Gastroesophageal sphincter (tissue), 4 donors: ENCODE measurements around the gene KIF16B. TPM values are rescaled to one million over a fixed set of nuclear protein-coding genes. Genes with fewer than 3 reads are reported as not detected.

Experiments used
- ATAC-seq: fragments of 150-250 bp; one replicate; pipeline ENCODE4 v1.9.1; 2016; ENCODE audit warnings: mild to moderate bottlenecking, moderate library complexity
- H3K27ac ChIP-seq, 4 donors: fragments of 200-600 bp; sonication (generic) in 3 of 4; 1 replicate in 3 of 4; 2 replicates in 1 of 4; pipeline ENCODE4 v1.5.1; 2016 to 2019
- H3K27me3 ChIP-seq: fragments of 200-600 bp; sonication (generic); one replicate; pipeline ENCODE4 v1.5.1; 2019
- H3K36me3 ChIP-seq, 2 donors: fragments of 200-600 bp; sonication (generic); one replicate each; pipeline ENCODE4 v1.5.1; 2019; ENCODE audit warnings: control low read depth in 1 of 2
- H3K4me1 ChIP-seq, 3 donors: fragments of 200-600 bp; sonication (generic); 1 replicate in 2 of 3; 2 replicates in 1 of 3; pipeline ENCODE4 v1.5.1; 2016 to 2019; ENCODE audit warnings: control low read depth in 2 of 3
- H3K4me3 ChIP-seq, 2 donors: fragments of 200-600 bp; sonication (generic); one replicate each; pipeline ENCODE4 v1.5.1; 2019; ENCODE audit warnings: mild to moderate bottlenecking in 1 of 2, moderate library complexity in 1 of 2
- H3K9me3 ChIP-seq, 3 donors: fragments of 200-600 bp; sonication (generic); one replicate each; pipeline ENCODE4 v1.5.1; 2017 to 2019; ENCODE audit warnings: control low read depth in 2 of 3
- CTCF ChIP-seq, 4 experiments: fragments of 200-600 bp in 2 of 4; fragments of 450-650 bp in 2 of 4; sonication (generic) in 1 of 4; IDR thresholded peaks; one replicate each; pipeline ENCODE4 v1.5.1; 2017 to 2019; ENCODE audit warnings: antibody characterized with exemption in 4 of 4, mild to moderate bottlenecking in 2 of 4, moderate library complexity in 2 of 4
- EP300 ChIP-seq: sonication (generic); formaldehyde crosslinking; IDR thresholded peaks from one replicate; pipeline ENCODE4 v1.6.1; 2017; ENCODE audit warnings: antibody characterized with exemption, mild to moderate bottlenecking
- POLR2A ChIP-seq, 2 donors: fragments of 450-650 bp; IDR thresholded peaks; one replicate each; pipeline ENCODE4 v1.6.1; 2017; ENCODE audit warnings: antibody characterized with exemption in 2 of 2, mild to moderate bottlenecking in 2 of 2, moderate library complexity in 1 of 2
- POLR2AphosphoS5 ChIP-seq: sonication (generic); formaldehyde crosslinking; IDR thresholded peaks from one replicate; pipeline ENCODE4 v1.6.1; 2017; ENCODE audit warnings: antibody characterized with exemption
- WGBS, 2 donors: methylation state at CpG; one replicate each; pipeline ENCODE4 v1.1.5; 2018; ENCODE audit warnings: low coverage in 1 of 2; 5-methylcytosine and 5-hydroxymethylcytosine counted together
- total RNA-seq, 4 donors: library from RNA; depleted of rRNA; stranded (reverse); fragments of >200 nt; gene quantifications; one replicate each; pipeline ENCODE4 v1.1.0, GENCODE V29; 2016

KIF16B gene
- total RNA-seq, 4 donors from 2014 or later = 15.9 to 26.6 (median 22.2) TPM

GRCh38 chr20:16369441-16369840 is 203.8 kb downstream of the KIF16B start:
- Histone ChIP-seq H3K27me3 (no peaks in the 10 kb centered on the region), H3K36me3 (peaks cover 0 to 76% of the 10 kb centered on the region in 2 donors), H3K4me3 (no peak overlapping the region), H3K4me1 (peaks cover 0 to 10% (median 0%) of the 10 kb centered on the region in 3 donors), H3K9me3 (no peaks in the 10 kb centered on the region), H3K27ac (no peak overlapping the region)
- WGBS, 2 donors = 67 to 91% methylated on average over 1 of the region's 1 CpG
- TF ChIP-seq CTCF (IDR thresholded peaks at IDR 0.05) = no peak
- no peak for TF ChIP-seq EP300
- TF ChIP-seq POLR2AphosphoS5 = no peak
- no peak for TF ChIP-seq POLR2A (IDR thresholded peaks at IDR 0.05)
- ATAC-seq = no peak

- Histone ChIP-seq H3K27ac (peak overlapping the region in 1 of 4 donors; percentile 16), H3K4me3 (no peak overlapping the region), H3K27me3 (no peaks in the 10 kb centered on the region), H3K36me3 (peaks cover 0 to 69% of the 10 kb centered on the region in 2 donors), H3K9me3 (no peaks in the 10 kb centered on the region), H3K4me1 (peaks cover 0 to 10% (median 0%) of the 10 kb centered on the region in 3 donors)
- TF ChIP-seq POLR2AphosphoS5 = peak; percentile 34
- no peak for TF ChIP-seq CTCF (IDR thresholded peaks at IDR 0.05)
- no peak for TF ChIP-seq EP300
- no peak for TF ChIP-seq POLR2A (IDR thresholded peaks at IDR 0.05)
- 39 to 63% methylated on average over 10 to 11 of the region's 11 CpGs for WGBS, 2 donors
- peak; percentile 60 for ATAC-seq
Measured at GRCh38 chr20:16368645-16369292, 204.5 kb downstream of the KIF16B start.

GRCh38 chr20:16367948-16368560 is 205.2 kb downstream of the KIF16B start:
- Histone ChIP-seq H3K4me3 (no peak overlapping the region), H3K36me3 (peaks cover 0 to 63% of the 10 kb centered on the region in 2 donors), H3K9me3 (no peaks in the 10 kb centered on the region), H3K4me1 (peaks cover 0 to 10% (median 0%) of the 10 kb centered on the region in 3 donors), H3K27me3 (no peaks in the 10 kb centered on the region), H3K27ac (no peak overlapping the region)
- ATAC-seq = no peak
- 94 to 100% methylated on average over 2 to 5 of the region's 14 CpGs for WGBS, 2 donors
- TF ChIP-seq CTCF (IDR thresholded peaks at IDR 0.05) (no peak), POLR2A (IDR thresholded peaks at IDR 0.05) (no peak), POLR2AphosphoS5 (no peak), EP300 (no peak)

- no peak for ATAC-seq
- WGBS, 2 donors = 95 to 97% methylated on average over 5 of the region's 5 CpGs
- TF ChIP-seq CTCF (IDR thresholded peaks at IDR 0.05) (no peak), POLR2AphosphoS5 (no peak), EP300 (no peak), POLR2A (IDR thresholded peaks at IDR 0.05) (no peak)
- Histone ChIP-seq H3K36me3 (peaks cover 0 to 55% of the 10 kb centered on the region in 2 donors), H3K27me3 (no peaks in the 10 kb centered on the region), H3K27ac (no peak overlapping the region), H3K4me3 (no peak overlapping the region), H3K9me3 (no peaks in the 10 kb centered on the region), H3K4me1 (peaks cover 0 to 10% (median 0%) of the 10 kb centered on the region in 3 donors)
Measured at GRCh38 chr20:16366529-16366928, 206.7 kb downstream of the KIF16B start.

- Histone ChIP-seq H3K27me3 (no peaks in the 10 kb centered on the region), H3K9me3 (no peaks in the 10 kb centered on the region), H3K4me3 (no peak overlapping the region), H3K36me3 (peaks cover 0 to 41% of the 10 kb centered on the region in 2 donors), H3K27ac (no peak overlapping the region), H3K4me1 (peaks cover 0 to 10% (median 0%) of the 10 kb centered on the region in 3 donors)
- WGBS, 2 donors = 48 to 59% methylated on average over 5 of the region's 5 CpGs
- TF ChIP-seq POLR2A (IDR thresholded peaks at IDR 0.05) = no peak
- no peak for TF ChIP-seq EP300
- TF ChIP-seq CTCF (IDR thresholded peaks at IDR 0.05) = no peak
- TF ChIP-seq POLR2AphosphoS5 = no peak
- no peak for ATAC-seq
Measured at GRCh38 chr20:16364320-16364687, 208.9 kb downstream of the KIF16B start.
